GM10266 (cell line): ENCODE results near the gene MDM4.
A peak's percentile ranks its signal among the peaks of the same experiment; 100 is the strongest.
"Not testable (repeated sequence)": the region's sequence is repeated elsewhere in the genome, so short reads cannot be mapped to it uniquely, and the experiment has no call there.

ENCODE experiments used
- DNase-seq: peaks from one replicate; pipeline ENCODE4 v3.0.0; 2012; ENCODE audit errors: extremely low spot score
- CTCF ChIP-seq: IDR thresholded peaks from 2 replicates; pipeline ENCODE4 v1.5.1; 2012; ENCODE audit warnings: mild to moderate bottlenecking, low read depth; ENCODE audit not compliant: control insufficient read depth, insufficient read depth; ENCODE audit errors: missing control alignments

Gene MDM4

GRCh38 chr1:204564835-204565234 lies 48.6 kb downstream of the MDM4 start:
- no peak for TF ChIP-seq CTCF
- peak; percentile 76 for DNase-seq

- DNase-seq, result peak; percentile 87
- peak; percentile 62 for TF ChIP-seq CTCF
These were observed 49.7 kb downstream of the MDM4 start for GRCh38 chr1:204565617-204566582.

- no peak for DNase-seq
- TF ChIP-seq CTCF, result no peak
These were observed 50.4 kb downstream of the MDM4 start for GRCh38 chr1:204566583-204566955.

- no peak for DNase-seq
- TF ChIP-seq CTCF, result no peak
These were observed 50.9 kb downstream of the MDM4 start for GRCh38 chr1:204567071-204567470.

GRCh38 chr1:204568576-204569315 lies 52.5 kb downstream of the MDM4 start:
- DNase-seq, result no peak
- TF ChIP-seq CTCF, result no peak

- no peak for DNase-seq
- no peak for TF ChIP-seq CTCF
These were observed 53.3 kb downstream of the MDM4 start for GRCh38 chr1:204569478-204569877.

- not testable (repeated sequence) for DNase-seq
These were observed 53.8 kb downstream of the MDM4 start for GRCh38 chr1:204570021-204570420.
